Skeletal muscle satellite cell (primary cell): ENCODE measurements around the gene CCT4.
"Not testable (repeated sequence)": the region's sequence is repeated elsewhere in the genome, so short reads cannot be mapped to it uniquely, and the experiment has no call there.

ENCODE experiments used
- H3K27me3 ChIP-seq: 2 replicates; pipeline ENCODE4 v1.7.0; 2013; ENCODE audit warnings: low read length; ENCODE audit not compliant: control insufficient read depth, insufficient read depth
- H3K36me3 ChIP-seq: 2 replicates; pipeline ENCODE4 v1.7.0; 2013; ENCODE audit warnings: mild to moderate bottlenecking, control low read depth, low read length; ENCODE audit not compliant: insufficient read depth
- H3K4me1 ChIP-seq: 2 replicates; pipeline ENCODE4 v1.7.0; 2013; ENCODE audit warnings: low read length; ENCODE audit not compliant: control insufficient read depth, insufficient read depth
- H3K4me2 ChIP-seq: 2 replicates; pipeline ENCODE4 v1.7.0; 2013; ENCODE audit warnings: mild to moderate bottlenecking, low read length
- H3K4me3 ChIP-seq: 2 replicates; pipeline ENCODE4 v1.7.0; 2013; ENCODE audit warnings: low read length
- H3K9ac ChIP-seq: 2 replicates; pipeline ENCODE4 v1.7.0; 2013; ENCODE audit warnings: mild to moderate bottlenecking, low read depth, low read length, moderate library complexity
- H3K9me3 ChIP-seq: replicated peaks from 2 replicates; pipeline ENCODE4 v1.7.0; 2013; ENCODE audit warnings: mild to moderate bottlenecking, control low read depth, low read length

CCT4 gene

DNA sequence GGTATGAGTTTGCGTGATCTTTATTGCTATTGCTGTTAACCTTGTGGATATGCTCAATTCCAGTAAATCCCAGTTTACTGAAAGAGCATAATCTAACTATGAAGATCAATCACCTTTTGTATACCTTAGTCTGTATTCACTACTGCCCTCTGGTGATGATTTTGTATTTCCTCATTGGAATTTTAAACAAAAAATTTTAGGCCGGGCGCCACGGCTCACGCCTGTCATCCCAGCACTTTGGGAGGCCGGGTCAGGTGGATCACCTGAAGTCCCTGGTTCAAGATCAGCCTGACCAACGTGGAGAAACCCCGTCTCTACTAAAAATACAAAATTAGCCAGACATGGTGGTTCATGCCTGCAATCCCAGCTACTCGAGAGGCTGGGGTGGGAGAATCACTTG is 22.1 kb upstream of the CCT4 start:
- Histone ChIP-seq H3K36me3 (no peaks in the 10 kb centered on the region), H3K4me1 (peaks cover 4% of the 10 kb centered on the region), H3K27me3 (no peaks in the 10 kb centered on the region), H3K9me3 (no peaks in the 10 kb centered on the region), H3K9ac (no peak overlapping the region), H3K4me2 (no peak overlapping the region), H3K4me3 (no peak overlapping the region)

DNA sequence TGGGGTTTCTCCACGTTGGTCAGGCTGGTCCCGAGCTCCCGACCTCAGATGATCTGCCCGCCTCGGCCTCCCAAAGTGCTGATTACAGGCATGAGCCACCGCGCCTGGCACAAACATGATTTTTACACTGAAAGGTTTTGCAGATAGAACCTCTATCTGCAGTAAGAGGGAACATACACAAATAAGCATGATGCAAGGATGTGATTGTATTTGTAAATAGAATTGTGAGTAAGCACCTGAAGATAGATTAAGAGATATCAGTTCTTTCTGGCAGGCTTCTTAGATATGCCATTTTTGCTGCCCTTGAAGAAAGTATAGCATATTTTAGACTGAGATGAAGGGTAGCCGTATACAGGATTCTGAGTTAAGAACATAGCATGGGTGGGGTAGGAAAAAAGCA is 20.7 kb upstream of the CCT4 start:
- Histone ChIP-seq H3K4me1 (peaks cover 9% of the 10 kb centered on the region), H3K27me3 (no peaks in the 10 kb centered on the region), H3K9ac (no peak overlapping the region), H3K9me3 (no peaks in the 10 kb centered on the region), H3K4me2 (no peak overlapping the region), H3K36me3 (no peaks in the 10 kb centered on the region), H3K4me3 (no peak overlapping the region)

DNA sequence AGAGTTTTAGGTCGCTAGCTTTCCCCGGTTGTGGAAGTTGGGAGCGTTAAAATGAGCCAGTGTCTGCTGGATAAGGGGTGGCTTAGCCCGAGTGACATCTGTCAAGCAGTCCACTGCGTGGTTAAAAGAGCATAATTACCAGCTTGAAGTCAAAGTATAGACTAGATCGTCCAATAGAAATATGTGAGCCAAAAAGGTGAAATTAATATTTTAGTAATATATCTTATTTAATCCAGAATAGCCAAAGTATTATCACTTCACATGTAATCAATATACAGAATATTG is 17.7 kb upstream of the CCT4 start:
- peak overlapping the region; percentile 93 for H3K9ac ChIP-seq
- peak overlapping the region; percentile 98 for H3K4me2 ChIP-seq
- peaks cover 9% of the 10 kb centered on the region for H3K4me1 ChIP-seq
- no peaks in the 10 kb centered on the region for H3K36me3 ChIP-seq
- H3K27me3 ChIP-seq: no peaks in the 10 kb centered on the region
- H3K4me3 ChIP-seq: peak overlapping the region; percentile 99
- H3K9me3 ChIP-seq: no peaks in the 10 kb centered on the region

DNA sequence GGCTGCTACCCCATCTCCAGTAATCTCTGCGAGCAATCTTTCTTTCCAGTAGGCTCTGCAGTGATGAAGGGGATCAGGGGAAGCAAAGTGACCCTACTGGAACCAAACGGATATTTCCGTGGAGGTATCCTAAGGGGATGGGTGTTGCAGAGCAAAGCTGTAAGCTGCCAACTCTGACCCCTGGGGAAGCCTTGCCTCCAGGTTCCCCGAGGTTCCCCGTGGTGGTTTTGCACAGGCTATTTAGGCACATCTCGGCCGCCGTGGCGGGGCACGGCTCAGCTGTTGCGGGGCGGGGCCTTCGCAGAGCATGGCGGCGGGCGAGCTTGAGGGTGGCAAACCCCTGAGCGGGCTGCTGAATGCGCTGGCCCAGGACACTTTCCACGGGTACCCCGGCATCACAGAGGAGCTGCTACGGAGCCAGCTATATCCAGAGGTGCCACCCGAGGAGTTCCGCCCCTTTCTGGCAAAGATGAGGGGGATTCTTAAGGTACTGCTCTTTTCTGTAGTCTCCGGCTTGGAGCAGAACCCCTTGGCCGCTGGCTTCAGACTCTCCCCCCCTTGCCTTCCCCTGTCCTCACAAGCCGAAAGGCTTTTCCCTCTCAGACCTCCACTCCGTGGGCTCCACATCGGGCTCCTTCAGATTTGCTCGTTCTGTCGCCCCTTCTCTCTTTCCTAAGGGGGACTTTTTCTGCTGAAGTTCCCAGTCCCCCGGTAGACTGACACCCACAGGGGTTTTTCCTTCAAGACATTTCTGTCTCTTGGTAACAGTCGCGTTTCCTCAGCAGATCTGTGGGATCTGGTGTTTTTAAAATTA is 17.1 kb upstream of the CCT4 start, which contains the start of gene COMMD1:
COMMD1 (plus strand) TSS at position 303 of the 814 bp plus-strand sequence; CDS start at position 308, 5 bp downstream.
- no peaks in the 10 kb centered on the region for H3K9me3 ChIP-seq
- H3K4me3 ChIP-seq: peak within 1 kb of the TSS; percentile 99
- H3K4me1 ChIP-seq: peaks cover 9% of the 10 kb centered on the region
- H3K36me3 ChIP-seq: no peaks in the 10 kb centered on the region
- peak within 1 kb of the TSS; percentile 98 for H3K4me2 ChIP-seq
- H3K9ac ChIP-seq: peak within 1 kb of the TSS; percentile 93
- H3K27me3 ChIP-seq: no peaks in the 10 kb centered on the region

DNA sequence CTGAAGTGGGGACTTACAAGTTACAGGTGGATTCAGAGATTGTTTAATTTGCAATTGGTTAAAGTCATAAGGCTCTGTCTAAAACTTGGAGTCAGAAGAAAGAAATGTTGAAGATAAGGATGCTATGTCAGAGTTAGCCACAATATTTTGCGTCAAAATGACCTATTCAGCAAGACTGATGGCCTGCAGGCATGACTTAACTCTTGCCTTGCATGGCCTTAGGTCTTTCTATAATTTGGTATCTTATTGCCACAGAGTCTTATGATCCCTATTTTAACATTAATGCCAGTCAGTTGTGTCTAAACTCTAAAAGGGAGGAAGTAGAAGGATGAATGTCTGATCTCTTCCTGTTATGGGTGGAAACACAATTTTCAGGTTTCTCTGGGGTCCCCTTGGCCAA is 11.8 kb upstream of the CCT4 start:
- Histone ChIP-seq H3K9ac (no peak overlapping the region), H3K4me1 (peaks cover 3% of the 10 kb centered on the region), H3K4me3 (no peak overlapping the region), H3K9me3 (no peaks in the 10 kb centered on the region), H3K27me3 (no peaks in the 10 kb centered on the region), H3K36me3 (no peaks in the 10 kb centered on the region), H3K4me2 (no peak overlapping the region)

DNA sequence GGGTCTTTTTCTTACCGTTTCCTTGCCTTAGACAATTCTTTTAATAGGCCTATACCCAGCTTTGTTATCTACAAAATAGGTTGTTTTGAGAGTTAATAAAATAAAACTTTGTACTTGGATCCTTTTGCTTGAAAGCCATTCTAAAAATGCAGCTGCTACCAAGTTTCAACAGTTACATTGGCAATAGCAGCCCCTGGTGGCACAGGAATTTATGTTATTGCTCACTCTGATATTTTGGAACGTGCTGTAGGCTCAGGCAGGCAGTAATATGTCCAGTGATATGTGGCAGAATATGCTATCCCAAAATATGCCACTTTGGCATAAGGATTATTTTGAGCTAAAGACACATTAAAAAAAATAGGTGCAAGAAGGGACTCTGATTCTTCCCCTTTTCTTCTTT is 10.4 kb upstream of the CCT4 start:
- Histone ChIP-seq H3K4me3 (no peak overlapping the region), H3K4me2 (no peak overlapping the region), H3K27me3 (no peaks in the 10 kb centered on the region), H3K4me1 (no peaks in the 10 kb centered on the region), H3K36me3 (no peaks in the 10 kb centered on the region), H3K9me3 (no peaks in the 10 kb centered on the region), H3K9ac (no peak overlapping the region)

DNA sequence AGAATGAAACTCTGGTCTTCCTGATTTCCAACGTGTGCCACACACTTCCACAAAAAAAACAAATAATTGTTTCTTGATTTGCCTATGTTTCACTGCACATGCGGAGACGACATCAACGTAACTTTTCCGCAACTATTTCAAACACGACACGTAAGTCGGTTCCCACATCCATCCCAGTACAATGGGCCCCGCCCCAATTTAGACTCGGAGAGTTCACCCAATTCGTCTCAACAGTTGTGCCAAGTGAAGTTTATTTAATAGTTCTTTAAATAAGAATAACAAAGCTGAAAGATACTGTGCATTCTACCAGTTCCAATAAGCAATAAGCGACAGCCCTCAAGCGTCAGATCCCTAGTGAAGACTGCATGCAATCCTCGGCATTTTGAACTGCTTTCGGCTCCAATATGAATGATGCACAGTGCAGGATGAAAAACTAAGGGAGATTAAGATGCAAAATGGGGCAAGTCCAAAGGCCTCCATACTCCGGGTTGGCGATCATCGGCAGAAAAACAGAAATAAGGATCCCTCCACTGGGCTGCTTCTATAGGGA is 664 bp downstream of the CCT4 start:
- Histone ChIP-seq H3K9ac (peak overlapping the region; percentile 99), H3K27me3 (no peaks in the 10 kb centered on the region), H3K4me2 (peak overlapping the region; percentile 92), H3K36me3 (peaks cover 27% of the 10 kb centered on the region), H3K4me1 (peaks cover 12% of the 10 kb centered on the region), H3K4me3 (peak overlapping the region; percentile 89), H3K9me3 (no peaks in the 10 kb centered on the region)

DNA sequence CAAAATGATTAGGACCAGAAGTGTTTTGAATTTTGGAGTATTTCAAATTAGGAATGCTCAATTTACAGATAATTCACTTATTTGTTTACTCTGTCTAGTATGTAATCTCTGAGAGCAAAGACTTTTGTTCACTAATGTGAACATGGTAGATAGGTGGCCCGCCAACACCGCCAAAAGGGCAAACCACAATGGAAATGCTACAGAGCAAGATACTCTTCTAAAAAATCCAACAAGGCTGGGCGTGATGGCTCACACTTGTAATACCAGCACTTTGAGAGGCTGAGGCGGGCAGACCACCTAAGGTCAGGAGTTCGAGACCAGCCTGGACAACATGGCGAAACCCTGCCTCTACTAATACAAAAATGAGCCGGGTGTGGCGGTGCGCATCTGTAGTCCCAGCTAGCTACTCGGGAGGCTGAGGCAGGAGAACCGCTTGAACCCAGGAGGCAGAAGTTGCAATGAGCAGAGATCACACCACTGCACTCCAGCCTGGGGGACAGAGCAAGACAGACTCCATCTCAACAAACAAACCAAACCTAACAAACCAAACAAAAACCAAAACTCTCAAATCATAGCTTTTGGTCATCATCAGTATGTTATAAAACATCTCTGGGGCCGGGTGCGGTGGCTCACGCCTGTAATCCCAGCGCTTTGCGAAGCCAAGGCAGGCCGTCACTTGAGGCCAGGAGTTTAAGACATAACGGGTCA is 2.4 kb downstream of the CCT4 start:
- H3K4me3 ChIP-seq: peak overlapping the region; percentile 89
- no peak overlapping the region for H3K9ac ChIP-seq
- no peaks in the 10 kb centered on the region for H3K27me3 ChIP-seq
- no peaks in the 10 kb centered on the region for H3K9me3 ChIP-seq
- H3K4me2 ChIP-seq: peak overlapping the region; percentile 92
- peaks cover 12% of the 10 kb centered on the region for H3K4me1 ChIP-seq
- peaks cover 42% of the 10 kb centered on the region for H3K36me3 ChIP-seq

DNA sequence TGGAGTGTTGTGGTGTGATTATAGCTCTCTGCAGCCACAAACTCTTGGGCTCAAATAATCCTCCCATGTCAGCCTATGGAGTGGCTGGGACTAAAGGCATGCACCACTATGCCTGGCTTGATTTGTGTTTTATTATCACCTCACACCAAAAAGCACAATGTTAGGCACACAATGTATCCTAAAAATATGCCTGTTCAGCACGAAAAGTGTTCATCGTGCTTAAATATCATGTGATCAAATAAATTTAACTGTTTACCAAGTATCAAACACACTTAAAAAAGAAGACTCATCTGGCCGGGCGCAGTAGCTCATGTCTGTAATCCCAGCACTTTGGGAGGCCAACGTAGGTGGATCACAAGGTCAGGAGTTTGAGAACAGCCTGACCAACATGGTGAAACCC is 5.6 kb downstream of the CCT4 start:
- Histone ChIP-seq H3K36me3 (peaks cover 68% of the 10 kb centered on the region), H3K27me3 (no peaks in the 10 kb centered on the region), H3K4me2 (no peak overlapping the region), H3K9me3 (no peaks in the 10 kb centered on the region), H3K9ac (no peak overlapping the region), H3K4me1 (peaks cover 12% of the 10 kb centered on the region), H3K4me3 (no peak overlapping the region)

DNA sequence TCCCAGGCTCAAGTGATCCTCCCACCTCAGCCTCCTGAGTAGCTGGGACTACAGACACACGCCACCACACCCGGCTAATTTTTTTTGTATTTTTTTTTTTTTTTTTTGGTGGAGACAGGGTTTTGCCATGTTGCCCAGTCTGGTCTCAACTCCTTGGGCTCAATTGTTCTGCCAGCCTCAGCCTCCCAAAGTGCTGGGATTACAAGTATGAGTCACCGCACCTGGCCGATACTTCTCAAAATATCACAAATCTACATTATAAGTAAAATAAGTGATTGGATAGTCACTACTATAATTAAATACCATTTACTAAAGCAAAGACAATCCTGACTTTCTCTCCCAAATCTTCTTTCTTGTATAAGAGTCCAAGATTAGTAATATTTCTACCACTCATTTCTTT is 9.1 kb downstream of the CCT4 start:
- H3K9me3 ChIP-seq, H3K4me3 ChIP-seq, H3K9ac ChIP-seq, H3K27me3 ChIP-seq, H3K4me1 ChIP-seq, H3K4me2 ChIP-seq: not testable (repeated sequence)
- peaks cover 90% of the 10 kb centered on the region for H3K36me3 ChIP-seq

DNA sequence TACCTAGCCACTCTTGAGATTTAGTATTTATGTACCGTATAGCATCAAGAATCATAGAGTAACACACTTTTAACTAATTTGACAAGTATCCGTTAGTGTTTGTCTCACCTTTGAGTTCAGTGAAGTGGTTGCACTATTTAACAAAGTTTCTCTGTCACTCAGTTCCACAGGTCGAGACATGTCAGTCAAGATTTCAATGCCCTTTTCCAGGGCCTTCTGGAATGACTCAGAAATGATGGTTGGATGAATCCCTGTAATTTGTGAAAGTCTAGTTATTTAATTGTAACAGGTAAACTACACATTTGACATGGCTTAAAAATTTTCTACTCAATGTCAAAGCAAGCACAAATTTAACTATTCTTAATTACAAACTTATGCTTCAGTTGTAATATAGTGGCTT is 9.7 kb downstream of the CCT4 start:
- Histone ChIP-seq H3K9ac (no peak overlapping the region), H3K27me3 (no peaks in the 10 kb centered on the region), H3K4me2 (no peak overlapping the region), H3K36me3 (peaks cover 91% of the 10 kb centered on the region), H3K4me1 (no peaks in the 10 kb centered on the region), H3K4me3 (no peak overlapping the region), H3K9me3 (no peaks in the 10 kb centered on the region)
